Activated CD4-positive, CD25-positive, alpha-beta regulatory T cell treated with anti-CD3 and anti-CD28 coated beads, Interleukin-2, amount 50 U/mL, for 24 hours (primary cell): ENCODE measurements around the gene PLEKHA5.

ENCODE experiments used
- ATAC-seq, 2 donors: fragments of 150-1000 bp; cut with Tn5 transposase; one replicate each; pipeline ENCODE4 v1.10.0; 2021; ENCODE audit warnings: mild to moderate bottlenecking in 1 of 2, moderate library complexity in 1 of 2

PLEKHA5 gene

GRCh38 chr12:19234981-19235871 lies 105.7 kb downstream of the PLEKHA5 start:
- ATAC-seq = no peak

- no peak for ATAC-seq
Observed at GRCh38 chr12:19236656-19237055, 107.1 kb downstream of the PLEKHA5 start.

DNA sequence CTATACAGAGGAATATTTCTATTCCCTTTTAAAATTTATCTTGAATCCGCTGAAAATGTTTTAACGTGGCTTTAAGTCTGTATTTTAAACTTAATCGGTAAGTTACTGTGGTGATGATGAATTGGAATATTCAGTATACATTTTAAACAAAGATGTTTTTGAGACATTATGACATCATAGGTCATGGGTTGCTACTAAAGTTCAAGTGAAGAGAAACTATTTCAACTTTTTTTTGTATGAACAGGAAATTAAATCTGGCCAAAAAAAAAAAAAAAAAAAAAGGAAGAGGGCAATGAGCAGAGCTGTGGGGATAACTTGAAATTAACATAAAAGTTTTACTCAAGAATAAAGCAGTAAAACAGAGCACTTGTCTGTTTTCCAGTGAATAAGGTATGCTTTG lies 109.0 kb downstream of the PLEKHA5 start:
- no peak for ATAC-seq

DNA sequence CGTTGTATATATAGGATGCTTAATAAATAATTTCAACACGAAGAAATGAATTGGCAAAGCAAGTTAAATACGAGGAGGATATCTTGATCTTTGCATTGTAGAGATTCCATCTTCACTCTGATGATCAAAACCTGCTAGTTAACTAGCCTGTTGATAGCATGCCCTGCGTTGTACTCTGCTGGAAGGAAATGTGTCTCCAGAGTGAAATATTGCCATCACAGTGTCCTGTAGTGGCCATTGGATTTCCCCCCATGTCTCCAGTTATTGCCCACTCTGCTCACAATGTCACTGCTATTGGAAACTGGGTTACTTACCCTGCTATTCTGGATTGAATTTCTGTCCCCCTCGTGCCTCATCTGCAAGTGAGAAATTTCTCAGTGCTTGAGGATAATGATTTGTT lies 109.6 kb downstream of the PLEKHA5 start:
- ATAC-seq = no peak

DNA sequence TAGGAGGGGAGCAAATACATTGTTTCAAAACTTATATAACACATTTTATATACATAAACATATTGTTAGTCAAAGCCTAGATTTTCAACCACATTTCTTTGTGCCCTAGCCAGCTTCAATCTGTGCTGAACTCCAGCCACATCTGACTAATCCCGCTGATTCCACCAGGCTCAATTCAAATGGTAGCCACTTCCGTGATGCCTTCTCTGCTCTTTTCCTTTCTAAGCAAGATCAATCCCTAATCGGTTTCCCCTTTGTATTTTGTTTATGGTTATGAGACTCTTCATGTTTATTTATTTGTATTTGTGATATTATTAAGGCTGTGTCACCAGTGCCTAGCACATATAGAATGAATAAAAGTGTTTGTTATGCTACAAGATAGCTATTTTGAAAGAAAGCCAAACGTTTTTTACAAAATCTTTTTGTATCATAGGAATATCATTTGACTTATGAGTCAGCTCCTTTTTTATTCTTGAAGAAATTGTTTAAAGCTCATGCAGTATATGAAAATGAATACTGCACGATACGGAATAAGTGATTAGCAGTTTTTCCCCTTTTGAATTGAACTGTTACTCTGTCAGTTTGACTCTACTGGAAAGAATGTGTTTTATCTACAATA lies 110.2 kb downstream of the PLEKHA5 start:
- ATAC-seq = no peak

DNA sequence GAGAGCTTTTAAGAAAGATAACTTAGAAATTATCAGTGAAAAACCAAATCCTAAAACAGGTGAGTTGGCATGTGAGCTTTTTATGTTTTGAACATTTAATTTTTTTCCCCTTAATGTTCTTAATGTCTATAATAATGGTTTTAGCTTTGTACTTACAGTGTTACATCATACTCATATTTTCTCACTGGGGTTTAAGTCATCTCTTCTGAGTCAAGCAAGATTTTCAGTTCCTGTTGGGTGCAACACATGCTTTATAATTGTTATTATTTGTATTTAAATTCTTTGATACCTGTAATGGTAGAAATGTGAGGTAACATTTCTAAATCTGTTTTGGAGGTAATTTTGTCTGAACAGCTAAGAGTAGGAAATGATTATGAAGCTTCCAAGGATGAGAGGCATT lies 113.0 kb downstream of the PLEKHA5 start:
- no peak for ATAC-seq

- no peak for ATAC-seq
Observed at GRCh38 chr12:19243551-19243950, 114.0 kb downstream of the PLEKHA5 start.

GRCh38 chr12:19244312-19244711 lies 114.8 kb downstream of the PLEKHA5 start:
- no peak for ATAC-seq

GRCh38 chr12:19245106-19245505 lies 115.6 kb downstream of the PLEKHA5 start:
- no peak for ATAC-seq

DNA sequence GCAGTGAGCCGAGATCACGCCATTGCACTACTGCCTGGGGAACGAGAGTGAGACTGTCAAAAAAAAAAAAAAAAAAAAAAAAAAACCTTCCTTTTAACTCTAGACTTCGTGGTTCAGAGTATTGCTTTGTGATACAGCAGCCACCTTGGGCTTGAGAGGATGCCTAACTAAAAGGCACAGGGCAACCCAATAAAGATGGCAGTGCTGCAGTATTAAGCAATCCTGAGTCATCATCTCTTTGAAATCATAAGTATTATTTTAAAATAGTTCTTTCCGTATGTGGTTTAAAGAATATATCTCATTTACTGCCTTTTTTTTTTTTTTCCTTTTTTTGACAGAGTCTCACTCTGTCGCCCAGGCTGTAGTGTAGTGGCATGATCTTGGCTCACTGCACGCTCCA lies 116.1 kb downstream of the PLEKHA5 start:
- ATAC-seq = no peak

- no peak for ATAC-seq
Observed at GRCh38 chr12:19246933-19247332, 117.4 kb downstream of the PLEKHA5 start.

GRCh38 chr12:19248929-19249602 lies 119.5 kb downstream of the PLEKHA5 start:
- ATAC-seq = no peak

DNA sequence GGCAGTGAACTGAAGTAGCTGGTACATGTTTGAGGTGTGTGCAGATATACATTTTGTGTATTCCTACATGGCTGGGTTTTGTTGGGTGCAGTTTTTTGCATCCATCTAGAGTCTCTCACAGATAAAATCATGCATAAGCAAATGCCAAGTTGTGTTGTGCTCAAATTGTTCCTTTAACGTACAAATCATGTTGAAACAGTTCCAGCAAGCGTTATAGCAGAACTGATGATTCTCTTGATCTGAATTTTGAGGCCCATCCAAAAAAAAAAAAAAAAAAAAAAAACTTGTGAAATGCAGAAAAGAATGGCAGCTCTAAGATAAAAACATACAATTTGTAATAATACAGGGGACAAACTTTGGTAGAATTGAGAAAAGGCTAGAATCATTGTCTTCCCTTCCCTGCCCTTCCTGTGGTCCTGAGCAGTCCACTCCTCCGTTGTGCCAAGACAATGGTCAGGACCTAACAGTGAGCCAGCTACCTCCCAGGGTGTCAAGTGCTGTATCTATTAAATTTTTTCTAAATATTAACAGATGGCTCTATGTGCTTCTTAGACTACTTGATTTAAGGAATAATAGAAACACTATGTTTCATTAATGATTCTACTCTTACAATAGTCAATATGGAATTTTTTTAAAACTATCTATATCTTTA lies 122.1 kb downstream of the PLEKHA5 start:
- no peak for ATAC-seq

DNA sequence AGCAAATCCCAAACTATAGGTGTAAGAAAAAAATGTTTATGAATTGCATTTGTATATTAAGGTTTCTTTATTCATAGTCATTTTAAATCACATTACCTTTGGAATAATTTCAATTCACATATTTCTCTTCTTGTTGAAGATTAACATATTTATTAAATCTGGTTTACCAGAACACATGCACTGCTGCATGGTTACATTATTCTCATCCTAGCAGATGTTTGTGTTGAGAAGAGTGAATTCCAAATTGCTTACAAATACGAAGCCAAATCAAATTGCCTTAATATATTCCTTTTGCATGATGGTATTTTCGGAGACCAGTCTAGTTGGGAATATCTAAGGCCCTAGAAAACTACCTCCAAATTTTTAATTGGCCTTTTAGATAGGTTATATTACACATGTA lies 130.6 kb downstream of the PLEKHA5 start:
- ATAC-seq = no peak

- no peak for ATAC-seq
Observed at GRCh38 chr12:19261773-19262172, 132.2 kb downstream of the PLEKHA5 start.

DNA sequence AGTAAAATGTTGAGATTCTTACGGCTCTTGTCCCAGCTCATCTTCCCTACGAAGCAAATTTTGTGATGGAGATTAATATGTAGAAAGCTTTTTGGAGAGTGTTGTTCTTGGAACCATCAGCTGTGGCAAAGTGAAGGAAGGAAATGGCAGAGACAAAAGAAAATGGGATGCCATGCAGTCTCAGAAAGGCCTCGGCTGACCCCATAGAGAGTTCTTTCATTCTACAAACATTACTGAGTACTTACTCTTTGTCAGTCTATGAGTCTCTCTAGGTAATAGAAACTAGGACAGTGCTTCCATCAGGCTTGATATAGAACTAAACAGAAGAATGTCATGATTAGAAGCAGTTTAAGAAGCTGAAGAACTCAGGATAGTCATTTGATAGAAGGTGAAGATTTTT lies 134.1 kb downstream of the PLEKHA5 start:
- ATAC-seq = no peak

DNA sequence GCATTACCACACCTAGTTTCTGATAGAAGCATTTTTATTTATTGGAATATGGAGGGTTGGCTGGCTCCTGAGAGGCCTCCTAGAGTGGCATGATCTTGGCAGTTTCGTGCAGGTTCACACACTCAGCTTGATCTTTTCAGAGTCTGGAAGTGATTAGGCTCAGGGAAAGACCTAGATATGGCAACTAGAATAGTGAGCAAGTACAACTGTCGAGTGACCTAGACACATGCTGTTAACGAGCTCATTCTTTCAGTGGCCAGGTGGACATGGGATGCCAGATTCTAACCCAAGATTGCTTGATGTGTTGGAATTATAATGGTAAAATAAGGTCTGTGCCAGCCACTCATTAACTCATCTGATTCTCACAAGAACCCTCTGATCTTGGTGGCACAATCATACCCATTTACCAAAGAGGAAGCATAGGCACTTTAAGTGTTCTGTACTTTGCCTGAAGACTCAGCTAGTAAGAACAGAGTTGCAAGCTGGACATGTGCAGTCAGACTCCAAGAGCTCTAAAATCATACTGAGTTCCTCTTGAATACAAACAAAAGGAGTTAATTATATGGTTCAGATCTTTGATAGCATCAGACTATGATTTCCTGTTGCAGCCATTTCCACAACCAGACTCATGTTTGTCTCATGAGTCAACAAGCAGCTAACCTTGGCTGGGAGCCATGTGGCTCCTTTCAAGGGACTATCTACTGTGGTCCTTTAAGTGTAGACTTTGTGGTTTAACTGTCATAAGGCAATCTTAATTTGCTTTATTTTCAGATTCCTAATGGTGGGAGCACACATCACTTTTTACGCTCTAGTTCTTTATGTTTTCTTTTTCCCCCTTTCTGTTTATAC lies 144.2 kb downstream of the PLEKHA5 start:
- ATAC-seq = peak in 1 of 2 donors; percentile 55

DNA sequence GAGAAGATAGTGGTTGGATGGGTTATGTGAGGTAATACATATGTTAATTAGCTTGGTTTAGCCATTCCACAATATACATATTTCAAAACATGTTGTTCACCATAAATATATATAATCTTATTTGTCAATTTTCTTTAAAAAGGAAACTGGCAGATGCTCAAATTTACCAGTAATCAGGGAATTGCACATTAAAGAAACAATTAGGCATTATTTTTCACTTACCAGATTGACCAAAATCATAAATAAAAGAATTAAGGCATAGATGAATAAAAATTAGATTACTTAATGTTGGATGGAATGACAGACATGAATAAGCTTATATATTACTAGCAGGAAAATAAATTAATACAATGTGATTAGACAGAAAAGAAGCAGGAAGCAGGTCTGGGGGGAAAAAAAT lies 147.2 kb downstream of the PLEKHA5 start:
- ATAC-seq = no peak

DNA sequence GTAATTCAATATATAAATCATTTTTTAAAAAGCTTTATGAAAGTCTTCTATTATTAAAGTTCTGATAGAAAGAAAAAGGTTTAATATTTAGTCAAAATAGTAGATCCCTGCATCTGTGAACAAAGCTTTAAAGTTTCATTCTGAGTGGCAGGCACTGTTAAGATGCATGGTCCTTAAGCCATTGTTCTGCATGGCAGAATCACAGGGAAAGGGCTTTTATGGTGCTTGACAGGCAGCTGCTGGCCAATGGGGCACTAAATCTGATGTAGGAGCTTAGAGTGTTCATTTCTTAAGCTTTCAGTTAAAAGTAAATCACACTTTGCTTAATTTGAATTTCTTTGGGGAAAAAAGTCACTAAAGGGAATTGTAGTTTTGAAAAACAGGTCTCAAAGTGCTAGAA lies 148.2 kb downstream of the PLEKHA5 start:
- no peak for ATAC-seq

DNA sequence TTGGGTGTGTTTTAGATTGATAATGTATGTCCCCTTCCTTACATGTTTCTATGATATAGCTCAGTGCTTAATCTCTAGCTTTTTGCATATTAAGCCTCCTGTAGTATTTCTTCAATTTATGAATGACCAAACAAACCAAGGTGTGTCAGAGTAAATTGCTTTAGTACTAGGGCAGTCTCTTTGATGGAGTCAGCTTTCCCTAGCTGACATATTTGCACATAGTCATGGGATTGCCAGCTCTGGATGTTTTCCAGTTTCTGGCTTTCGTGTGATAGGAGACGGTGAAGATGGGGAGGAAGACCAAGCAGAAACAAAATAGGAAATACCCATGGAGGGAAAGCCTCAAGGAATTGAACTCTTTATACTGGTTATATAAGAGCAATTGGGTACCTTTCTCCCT lies 148.9 kb downstream of the PLEKHA5 start:
- no peak for ATAC-seq

DNA sequence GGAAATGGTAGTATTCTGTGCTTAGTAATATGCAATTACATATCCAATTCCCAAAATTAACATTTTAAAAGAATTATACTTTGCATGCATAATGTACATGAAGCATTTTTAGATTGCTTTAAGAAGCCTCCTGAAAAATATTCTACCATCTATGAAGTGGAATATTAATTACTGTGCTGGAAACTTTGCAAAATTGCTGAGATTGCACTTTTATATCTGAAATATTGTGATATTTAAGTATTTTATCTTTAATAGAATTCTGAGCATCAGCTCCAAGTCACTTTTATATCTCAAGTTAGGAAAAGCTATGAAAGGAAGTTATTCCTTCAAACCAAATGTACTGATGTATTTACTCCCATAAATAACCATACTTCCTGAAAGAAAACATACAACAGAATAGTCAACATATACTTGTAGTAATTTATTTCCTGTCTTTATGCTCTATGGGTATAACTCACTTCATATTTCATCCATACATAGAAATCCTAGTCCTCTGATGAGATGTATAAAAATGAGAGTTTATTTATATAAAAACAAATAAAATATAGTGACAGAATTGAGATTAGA lies 152.7 kb downstream of the PLEKHA5 start:
- ATAC-seq = no peak

DNA sequence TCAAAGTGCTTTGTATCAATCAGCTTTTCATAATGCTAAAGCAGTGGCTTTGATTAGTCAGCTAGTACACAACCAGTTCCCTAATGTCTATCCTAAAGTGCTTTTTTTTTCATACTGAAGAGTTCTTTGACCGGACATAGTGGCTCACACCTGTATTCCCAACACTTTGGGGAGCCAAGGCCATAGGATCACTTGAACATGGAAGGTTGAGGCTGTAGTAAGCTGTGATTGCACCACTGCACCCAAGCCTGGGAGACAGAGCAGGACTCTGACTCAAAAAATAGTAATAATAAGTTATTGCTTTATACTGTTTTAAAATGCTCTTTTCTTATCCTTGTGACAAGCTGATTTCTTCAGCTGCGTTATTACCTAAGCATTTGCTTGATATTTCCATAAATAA lies 155.1 kb downstream of the PLEKHA5 start:
- no peak for ATAC-seq
